GM23338 (cell line): ENCODE data around the gene CRY1.

ENCODE experiments used
- CREB1 ChIP-seq: fragments of 250-450 bp; sonication (Bioruptor Pico); IDR thresholded peaks from 2 replicates; pipeline ENCODE4 v1.5.0; 2020; ENCODE audit warnings: low read depth, mild to moderate bottlenecking, moderate library complexity
- CTCF ChIP-seq, 2 experiments: fragments of 200-600 bp in 1 of 2; sonication (generic) in 1 of 2; conservative IDR thresholded peaks; 2 replicates each; pipeline versions ENCODE4 v1.5.1 to v1.6.1; 2016 to 2017; ENCODE audit warnings: antibody characterized with exemption in 2 of 2, low read depth in 2 of 2, mild to moderate bottlenecking in 2 of 2, moderate library complexity in 1 of 2
- EZH2 ChIP-seq: fragments of 200-600 bp; sonication (generic); IDR thresholded peaks from one replicate; pipeline ENCODE4 v1.8.0; 2017; ENCODE audit warnings: antibody characterized with exemption, mild to moderate bottlenecking, low read depth; ENCODE audit not compliant: unreplicated experiment
- EZH2phosphoT487 ChIP-seq: fragments of 200-600 bp; sonication (generic); IDR thresholded peaks from one replicate; pipeline ENCODE4 v1.8.1; 2018; ENCODE audit warnings: antibody characterized with exemption; ENCODE audit not compliant: unreplicated experiment
- JUNB ChIP-seq: IDR thresholded peaks from one replicate; pipeline ENCODE4 v1.6.1; 2016; ENCODE audit warnings: antibody characterized with exemption; ENCODE audit not compliant: unreplicated experiment
- NANOG ChIP-seq: IDR thresholded peaks from 2 replicates; pipeline ENCODE4 v1.6.1; 2016; ENCODE audit warnings: antibody characterized with exemption, borderline replicate concordance
- POLR2AphosphoS5 ChIP-seq: IDR thresholded peaks from 2 replicates; pipeline ENCODE4 v1.6.1; 2016; ENCODE audit warnings: antibody characterized with exemption, low read depth
- REST ChIP-seq: IDR thresholded peaks from one replicate; pipeline ENCODE4 v1.6.1; 2018; ENCODE audit warnings: antibody characterized with exemption; ENCODE audit not compliant: unreplicated experiment
- STAT1 ChIP-seq: IDR thresholded peaks from one replicate; pipeline ENCODE4 v1.6.1; 2016; ENCODE audit warnings: antibody characterized with exemption; ENCODE audit not compliant: unreplicated experiment
- ZNF114 ChIP-seq: fragments of 250-450 bp; sonication (Bioruptor Pico); IDR thresholded peaks from 2 replicates; pipeline ENCODE4 v1.5.0; 2020; ENCODE audit warnings: mild to moderate bottlenecking, moderate library complexity
- ZNF331 ChIP-seq: fragments of 250-450 bp; sonication (Bioruptor Pico); IDR thresholded peaks from 2 replicates; pipeline ENCODE4 v1.5.0; 2020; ENCODE audit warnings: low read depth, mild to moderate bottlenecking, moderate library complexity
- ZNF462 ChIP-seq: fragments of 250-450 bp; sonication (Bioruptor Pico); IDR thresholded peaks from 2 replicates; pipeline ENCODE4 v1.5.0; 2020; ENCODE audit warnings: mild to moderate bottlenecking, moderate library complexity

GRCh38 chr12:107057071-107057834 is 36.1 kb downstream of the CRY1 start:
- TF ChIP-seq CTCF (conservative IDR thresholded peaks at IDR 0.05; ENCODE audit: low read depth in 2 of 2), result no peak; a peak in 1 of 4 replicates
- TF ChIP-seq EZH2, result no peak
- TF ChIP-seq EZH2phosphoT487, result no peak
- TF ChIP-seq POLR2AphosphoS5, result no peak
- TF ChIP-seq STAT1, result no peak
- no peak for TF ChIP-seq JUNB
- TF ChIP-seq CREB1 (CRISPR knock-in tag), result no peak
- TF ChIP-seq REST, result no peak
- TF ChIP-seq ZNF331, result no peak
- no peak for TF ChIP-seq NANOG
- TF ChIP-seq ZNF114 (CRISPR knock-in tag), result no peak
- no peak for TF ChIP-seq ZNF462 (CRISPR knock-in tag)
